C4-2B (cell line): ENCODE results near the gene AMFR.

Experiments used
- H3K27ac ChIP-seq: fragments of 450-650 bp; 2 replicates; pipeline ENCODE4 v1.5.1; 2017
- ZFX ChIP-seq: fragments of 450-650 bp; IDR thresholded peaks from 2 replicates; pipeline ENCODE4 v1.6.1; 2017
- TF ChIP-seq, protein P1 (sequence below): fragments of 450-650 bp; conservative IDR thresholded peaks from 2 replicates; pipeline ENCODE4 v1.5.1; 2017; ENCODE audit warnings: mild to moderate bottlenecking

The AMFR gene

DNA sequence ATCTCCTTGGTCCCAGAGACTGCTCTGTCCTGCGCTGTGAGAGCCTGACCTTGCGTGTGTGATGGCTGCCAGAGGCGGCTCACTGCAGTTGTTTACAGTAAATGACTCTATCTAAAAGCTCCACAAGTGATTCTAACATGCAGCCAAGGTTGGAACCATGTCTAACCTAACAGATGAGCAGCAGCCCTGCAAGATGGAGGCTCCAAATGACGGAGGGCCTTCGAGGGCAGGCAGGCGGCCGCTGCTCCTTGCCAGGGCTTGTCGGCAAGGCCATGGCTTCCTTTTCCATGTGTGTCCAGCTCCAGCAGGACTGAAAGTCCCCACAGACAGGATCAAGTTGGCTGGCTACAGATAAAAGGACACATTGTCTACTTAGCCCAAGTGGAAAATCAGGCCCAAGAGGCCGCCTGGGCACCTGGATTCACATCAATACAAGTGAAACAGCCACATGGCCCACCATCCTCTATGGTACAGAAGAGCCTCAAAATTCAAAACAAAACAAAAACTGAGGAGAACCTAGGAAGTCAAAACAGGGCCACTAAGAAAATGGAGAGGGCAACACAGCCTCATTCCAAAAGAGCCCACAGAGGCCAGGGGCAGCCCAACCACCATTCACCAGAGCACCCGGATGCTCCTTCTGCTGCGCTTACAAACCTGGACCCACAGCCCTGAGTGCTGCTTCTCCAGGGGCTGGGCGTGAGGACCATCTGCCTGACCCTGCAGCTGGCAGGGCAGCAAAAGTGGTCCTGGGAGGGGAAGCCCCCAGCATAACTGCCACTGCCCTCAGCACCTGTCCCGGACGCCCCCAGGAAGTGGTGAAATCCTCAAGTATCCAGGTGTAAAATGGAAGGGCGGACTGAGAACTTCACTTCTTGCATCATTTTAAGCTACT is 65.0 kb downstream of the AMFR start:
- no peak for TF ChIP-seq ZFX
- TF ChIP-seq, protein P1, sequence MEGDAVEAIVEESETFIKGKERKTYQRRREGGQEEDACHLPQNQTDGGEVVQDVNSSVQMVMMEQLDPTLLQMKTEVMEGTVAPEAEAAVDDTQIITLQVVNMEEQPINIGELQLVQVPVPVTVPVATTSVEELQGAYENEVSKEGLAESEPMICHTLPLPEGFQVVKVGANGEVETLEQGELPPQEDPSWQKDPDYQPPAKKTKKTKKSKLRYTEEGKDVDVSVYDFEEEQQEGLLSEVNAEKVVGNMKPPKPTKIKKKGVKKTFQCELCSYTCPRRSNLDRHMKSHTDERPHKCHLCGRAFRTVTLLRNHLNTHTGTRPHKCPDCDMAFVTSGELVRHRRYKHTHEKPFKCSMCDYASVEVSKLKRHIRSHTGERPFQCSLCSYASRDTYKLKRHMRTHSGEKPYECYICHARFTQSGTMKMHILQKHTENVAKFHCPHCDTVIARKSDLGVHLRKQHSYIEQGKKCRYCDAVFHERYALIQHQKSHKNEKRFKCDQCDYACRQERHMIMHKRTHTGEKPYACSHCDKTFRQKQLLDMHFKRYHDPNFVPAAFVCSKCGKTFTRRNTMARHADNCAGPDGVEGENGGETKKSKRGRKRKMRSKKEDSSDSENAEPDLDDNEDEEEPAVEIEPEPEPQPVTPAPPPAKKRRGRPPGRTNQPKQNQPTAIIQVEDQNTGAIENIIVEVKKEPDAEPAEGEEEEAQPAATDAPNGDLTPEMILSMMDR = no peak
- H3K27ac ChIP-seq = no peak overlapping the region

DNA sequence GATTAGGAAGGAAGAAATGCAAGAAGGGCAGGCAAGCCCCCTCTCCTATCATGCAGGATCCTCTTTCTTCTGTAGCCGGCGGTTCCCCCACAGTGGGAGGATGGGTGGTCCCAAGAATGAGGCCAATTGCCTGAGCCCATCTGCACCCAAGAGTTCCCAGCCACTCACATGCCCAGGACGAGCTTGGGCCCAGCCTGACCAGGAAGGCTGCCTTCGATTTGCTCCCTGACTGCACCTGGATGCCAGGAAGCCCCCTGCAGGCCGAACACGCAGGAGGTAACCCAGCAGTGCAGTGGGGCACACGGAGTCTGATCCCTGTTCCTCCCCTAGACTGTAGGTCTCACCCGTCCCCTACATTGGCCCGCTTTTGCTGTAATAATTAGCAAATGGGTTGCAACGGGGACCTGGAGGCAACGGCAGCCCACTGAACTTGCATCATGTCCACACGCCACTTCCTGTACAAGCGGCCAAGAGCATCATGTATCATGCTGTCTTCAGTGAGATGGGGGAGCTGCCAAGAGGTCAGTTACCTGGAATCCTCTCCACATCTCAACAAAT is 67.5 kb downstream of the AMFR start:
- no peak overlapping the region for H3K27ac ChIP-seq
- TF ChIP-seq ZFX = no peak
- TF ChIP-seq, protein P1 = no peak

DNA sequence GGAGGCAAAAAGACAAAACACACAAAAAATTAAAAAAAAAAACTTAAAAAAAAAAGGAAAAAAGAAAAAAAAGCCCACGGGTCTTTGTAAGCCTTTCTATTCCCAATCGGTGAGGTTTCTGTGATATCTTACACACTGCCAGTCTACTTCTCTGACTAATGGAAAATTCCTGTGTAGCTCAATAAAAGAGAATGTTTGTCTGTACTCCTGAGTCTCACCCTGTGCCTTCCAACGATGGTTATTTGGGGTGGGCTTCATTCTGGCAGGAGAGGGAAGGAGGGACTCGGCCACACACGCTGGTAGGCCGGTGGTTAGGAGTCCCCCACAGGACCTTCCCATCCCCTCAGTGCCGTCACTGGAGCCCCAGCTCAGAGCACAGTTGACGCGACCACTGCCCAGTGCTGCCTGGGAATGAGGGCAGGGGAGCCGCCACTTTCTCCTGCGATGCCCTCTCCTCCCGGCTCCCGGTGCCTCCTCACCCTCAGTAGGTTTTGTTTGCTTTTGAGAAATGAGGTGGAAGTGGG is 68.0 kb downstream of the AMFR start:
- no peak for TF ChIP-seq ZFX
- TF ChIP-seq, protein P1 = no peak
- H3K27ac ChIP-seq = no peak overlapping the region

DNA sequence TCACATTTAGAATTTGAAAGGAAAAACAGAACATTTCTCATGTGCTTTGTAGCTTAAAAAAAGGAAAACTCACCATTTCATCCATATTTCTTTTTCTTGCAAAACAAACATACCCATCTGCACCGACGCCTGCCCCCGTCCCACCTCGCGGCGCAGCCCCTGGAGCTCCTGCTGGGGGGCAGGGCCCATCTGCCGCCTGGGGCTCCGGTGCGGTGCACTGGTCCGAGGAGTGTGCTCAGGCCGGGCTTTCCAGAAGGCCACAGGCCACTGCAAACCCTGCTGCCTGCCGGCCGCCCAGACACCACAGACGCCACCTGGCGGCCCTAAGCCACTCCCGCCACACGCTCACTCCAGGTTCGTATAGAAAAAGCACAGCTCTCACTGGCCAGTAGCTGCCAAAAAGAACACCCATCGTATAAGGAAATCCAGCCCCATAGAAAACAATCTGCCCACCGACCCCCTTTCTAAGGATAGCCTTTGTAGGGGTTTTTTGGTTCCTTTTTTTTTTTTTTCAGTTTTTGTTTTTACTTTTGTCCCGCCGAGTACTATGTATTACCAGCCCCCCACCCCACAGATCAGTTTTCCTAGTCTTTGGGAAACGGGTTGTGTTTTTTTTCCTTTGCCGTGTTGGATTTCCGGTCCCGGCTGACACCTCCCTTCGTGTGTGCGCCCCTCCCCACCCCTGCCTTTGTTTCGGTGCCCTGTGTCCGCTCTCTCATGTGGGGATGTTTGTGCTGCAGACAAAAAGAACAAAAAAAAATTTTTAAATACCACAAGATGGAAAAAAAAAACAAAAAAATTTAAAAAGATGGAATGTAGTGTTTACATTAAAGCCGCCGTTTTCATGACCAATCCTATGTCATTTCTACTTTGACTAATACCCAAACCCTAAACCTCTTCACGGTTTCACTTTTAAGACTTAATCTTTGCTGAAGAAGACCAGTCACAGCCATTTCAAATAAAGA is 68.8 kb downstream of the AMFR start:
- TF ChIP-seq, protein P1 = peak; percentile 95
- TF ChIP-seq ZFX = peak; percentile 62; the same call in 1 of the 2 replicates
- H3K27ac ChIP-seq = peak overlapping the region; percentile 36

DNA sequence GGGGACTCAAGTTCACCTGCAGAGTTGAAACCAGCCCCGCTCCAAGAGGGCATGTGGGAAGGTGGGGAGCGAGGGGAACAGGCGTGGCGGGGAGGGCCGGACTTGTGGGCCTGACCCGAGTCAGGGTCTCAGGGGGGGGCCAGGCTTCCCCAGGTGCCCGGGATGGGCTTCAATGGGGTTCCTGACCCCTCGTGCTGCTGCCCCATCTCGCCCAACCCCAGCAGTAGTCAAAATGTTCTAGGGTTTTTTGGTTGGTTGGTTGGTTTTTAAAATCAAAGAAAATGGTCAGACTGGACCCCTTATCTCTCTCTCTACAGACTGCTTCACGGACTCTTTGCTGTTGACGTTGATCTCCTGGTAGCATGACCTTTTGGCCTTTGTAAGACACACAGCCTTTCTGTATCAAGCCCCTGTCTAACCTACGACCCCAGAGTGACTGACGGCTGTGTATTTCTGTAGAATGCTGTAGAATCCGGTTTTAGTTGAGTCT is 69.5 kb downstream of the AMFR start:
- TF ChIP-seq, protein P1 = no peak
- no peak for TF ChIP-seq ZFX
- peak overlapping the region; percentile 36 for H3K27ac ChIP-seq

GRCh38 chr16:56355221-56355620 is 70.1 kb downstream of the AMFR start:
- TF ChIP-seq, protein P1 = no peak
- TF ChIP-seq ZFX = no peak
- H3K27ac ChIP-seq = no peak overlapping the region
